ENCODE measurements around the gene PTGR1.
"Not testable (repeated sequence)": the region's sequence is repeated elsewhere in the genome, so short reads cannot be mapped to it uniquely, and the experiment has no call there.

PTGR1 gene

DNA sequence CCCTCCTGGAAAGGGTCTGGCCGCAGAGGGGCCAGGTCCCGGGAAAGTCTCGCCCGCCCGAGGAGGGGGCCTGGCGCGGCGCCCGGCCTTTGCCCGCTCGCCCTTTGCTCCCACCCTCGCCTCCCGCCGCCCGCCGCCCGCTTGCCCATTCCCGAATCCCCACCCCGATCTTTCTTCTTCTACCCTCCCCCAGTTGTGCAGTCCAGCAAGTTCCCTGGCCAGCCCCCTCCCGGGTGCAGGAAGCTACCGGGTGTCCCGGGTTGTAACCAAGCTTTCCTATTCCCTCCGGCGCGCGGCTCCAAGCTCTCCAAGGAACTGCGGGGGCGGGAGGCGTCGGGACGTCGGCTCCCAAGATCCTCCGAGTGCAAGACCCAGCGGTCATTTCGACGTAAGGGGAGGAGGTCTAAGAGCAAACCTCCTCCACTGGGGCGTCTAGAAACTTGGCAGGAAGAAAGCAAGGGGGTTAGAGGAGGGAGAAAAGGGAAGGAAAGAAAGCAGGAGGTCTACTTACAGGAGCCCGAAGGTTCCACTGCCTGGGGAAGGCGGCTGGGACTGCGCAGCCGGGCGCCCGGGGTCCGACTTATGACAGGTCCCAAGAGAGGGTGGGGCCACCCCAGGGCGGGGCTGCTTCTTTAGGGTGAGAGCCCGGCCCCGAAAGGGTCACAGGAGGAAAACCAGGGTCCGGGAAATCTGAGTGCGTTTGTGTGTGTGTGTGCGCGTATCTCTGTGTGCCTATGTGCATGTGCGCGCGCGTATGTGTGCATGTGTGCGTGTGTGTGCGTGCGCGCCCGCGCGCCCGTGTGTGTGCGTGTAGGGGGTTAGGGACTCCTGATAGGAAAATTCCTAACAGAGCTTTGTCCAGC lies at the start of gene PTGR1:
PTGR1 (minus strand) TSS at position 556 of the 863 bp plus-strand sequence. CDS start 2,225 bp downstream, outside the sequence.
- peak; percentile 77 for DNase-seq (ENCODE audit: low read depth)

GRCh38 chr9:111649016-111649415 lies 49.6 kb upstream of the PTGR1 start:
- DNase-seq (ENCODE audit: low read depth), result no peak

DNA sequence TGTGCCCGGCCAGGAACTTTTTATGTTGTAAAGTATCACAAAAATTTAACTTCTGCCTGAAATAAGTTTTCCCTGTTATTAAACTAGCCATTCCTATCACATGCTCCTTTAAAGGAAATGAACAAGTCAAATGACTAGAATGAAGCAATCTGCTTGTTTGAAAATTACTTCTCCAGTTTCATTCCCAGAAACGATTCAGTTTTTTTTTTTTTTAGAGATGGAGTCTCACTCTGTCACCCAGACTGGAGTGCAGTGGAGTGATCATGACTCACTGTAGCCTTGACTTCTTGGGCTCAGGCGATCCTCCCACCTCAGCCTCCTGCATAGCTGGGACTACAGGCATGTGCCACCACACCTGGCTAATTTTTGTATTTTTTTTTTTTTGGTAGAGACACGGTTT lies 48.6 kb upstream of the PTGR1 start:
- DNase-seq (ENCODE audit: low read depth), result peak; percentile 21

DNA sequence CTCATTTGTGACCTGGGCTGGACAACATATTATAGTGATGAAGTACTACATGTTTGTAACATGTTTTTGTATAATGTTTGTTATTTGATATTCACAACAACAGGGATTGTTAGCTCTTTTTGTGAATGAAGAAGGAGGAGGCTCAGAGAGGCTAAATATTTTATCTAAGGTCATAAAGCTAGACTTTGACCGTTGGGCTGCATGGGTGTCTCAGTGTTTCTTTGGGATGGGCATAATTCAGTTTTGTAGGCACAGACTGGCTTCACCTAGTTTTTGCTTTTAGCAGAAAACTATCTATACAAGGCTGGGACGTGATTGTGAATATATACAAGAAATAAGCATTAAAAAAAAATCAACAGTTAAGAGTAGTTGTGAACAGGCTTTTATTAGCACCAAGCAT lies 47.0 kb upstream of the PTGR1 start:
- DNase-seq (ENCODE audit: low read depth), result no peak

- DNase-seq (ENCODE audit: low read depth), result no peak
Measured at GRCh38 chr9:111645806-111646205, 46.4 kb upstream of the PTGR1 start.

DNA sequence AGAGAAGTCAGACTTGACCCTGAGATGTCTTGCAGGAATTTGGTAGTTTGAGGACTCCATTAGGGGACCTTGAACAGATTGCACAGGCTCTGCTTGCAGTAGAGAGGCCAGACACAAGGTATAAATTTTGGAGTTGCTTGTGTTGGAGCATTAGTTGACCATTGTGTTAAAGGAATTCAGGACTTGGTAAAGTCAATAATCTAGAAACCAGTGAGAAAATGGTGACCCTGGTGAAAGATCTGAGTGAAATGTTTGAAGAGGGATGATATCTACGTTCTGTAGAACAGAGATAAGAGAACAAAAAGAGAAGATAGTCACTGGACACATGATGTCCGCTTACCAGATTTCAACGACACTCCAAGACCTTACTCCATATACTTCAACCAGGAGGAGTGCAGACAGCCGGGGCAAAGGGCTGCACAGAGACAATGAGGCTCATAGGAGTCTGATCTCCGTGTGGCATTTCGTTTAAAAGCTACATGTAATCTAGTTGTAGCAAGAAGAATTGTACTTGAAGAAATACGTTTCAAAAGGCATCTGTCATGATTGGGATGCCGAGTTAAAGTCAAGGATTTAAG lies 44.8 kb upstream of the PTGR1 start:
- DNase-seq (ENCODE audit: low read depth), result no peak

- DNase-seq (ENCODE audit: low read depth), result no peak
Measured at GRCh38 chr9:111637421-111637950, 38.0 kb upstream of the PTGR1 start.

DNA sequence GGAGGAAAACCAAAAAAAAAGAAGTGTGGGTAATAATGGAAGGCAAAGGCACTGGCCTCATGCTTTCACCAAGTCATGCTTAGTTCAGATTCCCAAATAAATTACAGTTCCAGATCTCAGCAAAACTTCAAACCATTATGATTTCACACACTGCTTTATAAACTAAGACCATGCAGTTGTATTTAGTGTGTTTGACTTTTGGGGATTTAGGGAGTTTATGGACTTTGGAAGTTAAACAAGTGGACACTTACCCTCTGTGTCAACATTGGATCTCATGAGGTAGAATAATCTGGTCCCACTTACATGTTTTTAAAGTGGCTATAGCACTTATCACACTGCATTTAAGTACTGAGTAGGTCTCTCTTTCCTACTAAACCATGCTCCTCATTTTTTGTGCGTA lies 35.4 kb upstream of the PTGR1 start:
- DNase-seq (ENCODE audit: low read depth), result no peak

- DNase-seq (ENCODE audit: low read depth), result no peak
Measured at GRCh38 chr9:111633389-111633736, 33.9 kb upstream of the PTGR1 start.

GRCh38 chr9:111632695-111633388 lies 33.4 kb upstream of the PTGR1 start:
- DNase-seq (ENCODE audit: low read depth), result no peak

DNA sequence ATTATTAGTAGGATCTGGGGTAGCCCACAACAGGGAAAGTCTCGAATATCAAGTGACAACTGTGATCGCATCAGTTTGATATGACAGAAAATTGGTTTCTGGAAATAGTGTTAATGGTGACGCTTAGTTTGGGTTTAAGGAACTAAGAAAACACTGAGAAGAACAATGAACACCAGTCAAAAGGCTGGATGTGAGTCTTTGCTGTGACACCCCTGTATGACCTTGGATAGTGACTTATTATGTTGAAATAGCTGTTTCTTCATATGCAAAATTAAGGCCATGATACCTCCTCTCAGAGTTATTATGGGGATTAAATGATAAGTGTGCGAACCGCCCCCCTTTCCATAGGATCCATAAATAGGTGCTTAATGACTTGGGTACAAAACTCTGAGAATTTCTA lies 32.6 kb upstream of the PTGR1 start:
- no peak for DNase-seq (ENCODE audit: low read depth)

GRCh38 chr9:111631214-111631971 lies 31.9 kb upstream of the PTGR1 start, which contains the start of gene DNAJC25:
Gene DNAJC25, plus strand, starts transcription at chr9:111631334. Its CDS starts 74 bp downstream, at chr9:111631408.
- peak; percentile 97 for DNase-seq (ENCODE audit: low read depth)

DNA sequence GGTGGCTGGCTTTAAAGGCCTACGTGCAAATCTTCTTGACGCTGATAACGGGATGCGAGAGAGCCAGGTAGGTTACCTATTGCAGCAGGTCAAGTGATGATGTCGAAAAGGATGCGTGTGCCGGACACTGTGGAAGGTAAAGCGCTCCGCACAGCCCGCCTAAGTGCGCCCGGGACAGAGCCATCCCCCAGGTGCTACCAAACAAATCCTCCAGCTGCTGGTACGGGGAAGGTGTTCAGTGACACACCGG lies 31.4 kb upstream of the PTGR1 start:
- no peak for DNase-seq (ENCODE audit: low read depth)

DNA sequence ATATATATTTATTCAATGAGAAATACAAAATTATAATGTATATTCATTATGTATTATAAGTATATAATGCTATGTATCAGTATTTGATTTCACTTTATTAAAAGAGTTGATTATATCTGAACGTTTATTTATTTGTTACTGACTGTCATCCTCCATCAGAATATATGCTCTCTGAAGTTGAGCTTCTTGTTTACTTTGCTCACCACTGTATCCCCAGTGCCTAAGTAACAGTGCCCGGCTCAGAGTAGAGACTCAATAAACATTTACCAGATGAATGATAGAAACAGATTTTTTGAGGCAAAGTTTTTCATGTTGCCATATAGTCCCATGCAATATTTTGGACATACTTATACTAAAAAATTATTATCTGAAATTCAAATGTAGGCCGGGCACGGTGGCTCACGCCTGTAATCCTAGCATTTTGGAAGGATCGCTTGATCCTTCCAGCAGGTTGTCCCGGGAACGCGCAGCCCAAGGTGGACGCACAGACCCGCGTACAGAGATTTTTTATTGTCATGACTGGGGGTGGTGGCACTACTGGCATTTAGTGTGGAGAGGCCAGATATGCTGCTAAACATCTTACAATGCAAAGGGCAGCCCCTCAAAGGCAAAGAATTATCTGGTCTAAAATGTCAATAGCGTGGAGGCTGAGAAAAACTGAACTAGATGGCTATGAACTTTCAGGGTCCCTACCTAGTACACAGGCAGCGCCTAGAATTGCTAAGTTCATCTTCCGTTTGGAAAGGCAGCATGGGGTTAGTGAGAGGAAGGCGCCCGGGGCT lies 30.9 kb upstream of the PTGR1 start:
- DNase-seq (ENCODE audit: low read depth), result no peak

DNA sequence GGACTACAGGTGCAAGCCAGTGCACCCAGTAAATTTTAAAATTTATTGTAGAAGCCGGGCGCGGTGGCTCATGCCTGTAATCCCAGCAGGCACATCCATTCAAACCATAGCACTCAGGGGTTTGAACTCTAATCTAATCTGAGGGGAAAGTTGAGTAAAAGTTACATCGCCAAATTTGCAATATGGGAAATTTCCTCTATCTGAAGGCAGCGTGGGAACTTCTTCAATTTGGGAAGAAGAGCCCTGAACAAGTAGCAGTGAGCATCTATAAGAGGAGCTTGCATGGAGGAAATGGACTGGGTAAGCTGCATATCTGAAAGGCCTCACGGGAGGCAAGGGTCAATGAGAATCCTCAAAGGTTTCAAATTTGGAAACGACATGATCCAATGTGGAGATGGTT lies 29.0 kb upstream of the PTGR1 start:
- no peak for DNase-seq (ENCODE audit: low read depth)

GRCh38 chr9:111627260-111627963 lies 28.0 kb upstream of the PTGR1 start:
- DNase-seq (ENCODE audit: low read depth), result no peak

GRCh38 chr9:111622626-111623025 lies 23.2 kb upstream of the PTGR1 start:
- peak; percentile 81 for DNase-seq (ENCODE audit: low read depth)

DNA sequence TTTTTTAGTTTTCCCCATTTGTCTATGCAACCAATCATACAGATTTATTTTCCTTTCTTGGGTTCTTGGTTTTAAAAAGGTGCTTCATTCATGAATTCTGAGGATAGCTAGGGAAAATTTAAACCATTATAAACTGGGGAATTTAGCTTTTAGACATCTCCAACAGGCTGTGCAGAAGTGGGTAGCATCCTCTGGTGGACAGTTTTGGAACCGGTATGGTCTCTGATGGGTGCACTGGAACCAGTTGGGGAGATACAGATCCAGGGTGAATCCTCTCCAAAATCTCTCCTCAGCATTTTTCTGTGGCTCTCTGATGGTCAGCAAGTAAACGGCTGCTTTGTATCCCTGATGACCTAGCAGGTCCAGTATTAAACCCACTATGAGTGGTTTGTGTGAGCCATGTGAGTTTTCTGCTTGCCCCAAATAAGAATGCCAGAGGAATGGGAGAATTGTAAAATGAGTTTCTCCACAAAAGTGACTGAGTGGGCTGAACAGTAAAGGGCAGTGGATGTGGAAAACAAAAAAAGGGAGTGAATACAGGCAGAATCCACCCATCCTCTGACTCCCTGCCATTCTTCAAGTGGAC lies 22.5 kb upstream of the PTGR1 start:
- no peak for DNase-seq (ENCODE audit: low read depth)

- not testable (repeated sequence) for DNase-seq (ENCODE audit: low read depth)
Measured at GRCh38 chr9:111617349-111617748, 17.9 kb upstream of the PTGR1 start.

DNA sequence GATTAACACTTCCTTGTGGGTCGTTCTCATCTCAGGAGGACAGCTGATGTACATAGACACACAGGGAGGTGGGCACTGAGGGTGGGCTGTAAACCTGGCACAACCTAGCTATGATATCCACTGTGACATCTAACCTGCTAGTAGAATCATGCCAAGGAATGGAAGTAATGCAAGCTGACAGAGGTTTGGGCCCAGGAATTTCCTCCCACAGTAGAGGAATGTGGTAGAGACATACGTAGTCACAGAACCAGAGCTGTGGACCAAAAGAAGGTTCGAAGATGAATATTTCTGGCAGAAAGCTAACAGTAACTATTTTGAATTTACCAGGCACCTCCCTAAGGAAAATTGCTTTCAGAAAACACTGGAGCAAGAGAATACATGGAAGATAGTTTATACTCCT lies 16.5 kb upstream of the PTGR1 start:
- DNase-seq (ENCODE audit: low read depth), result no peak

Measured in stromal cell of bone marrow (primary cell).